HG03439 (cell line): ENCODE data around the gene NFIA.

Experiments used
- ATAC-seq: cut with Tn5 transposase; IDR thresholded peaks from one replicate; pipeline ENCODE4 v1.9.1; 2021; ENCODE audit warnings: mild to moderate bottlenecking, moderate library complexity; ENCODE audit not compliant: unreplicated experiment

Gene NFIA

DNA sequence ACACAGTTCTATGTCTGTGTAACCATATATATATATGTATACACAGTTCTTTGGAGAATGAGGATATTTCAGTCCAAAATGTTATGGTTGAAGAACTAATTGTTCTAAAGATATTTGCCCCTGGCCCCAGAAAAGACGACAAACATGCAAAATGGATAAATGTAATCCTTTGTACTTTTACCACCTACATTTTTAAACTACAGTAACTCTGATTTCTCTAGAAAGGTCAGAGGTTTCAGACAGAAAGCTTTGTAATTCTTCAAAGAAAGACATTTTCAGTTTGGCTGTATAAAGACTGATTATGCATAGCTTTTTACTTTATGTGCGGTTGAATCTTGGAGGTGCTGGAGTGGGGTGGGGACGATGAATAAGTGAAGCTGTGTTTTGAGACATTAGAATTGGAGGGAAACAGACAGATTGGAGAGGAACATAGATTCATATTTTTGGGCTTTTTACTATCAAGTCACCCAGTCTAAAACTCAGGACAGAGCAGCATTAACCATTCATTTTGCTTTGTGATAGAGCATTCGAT lies 16.6 kb downstream of the NFIA start:
- ATAC-seq: no peak

- ATAC-seq: no peak
Measured at GRCh38 chr1:61100578-61100977, 18.2 kb downstream of the NFIA start.

- no peak for ATAC-seq
Measured at GRCh38 chr1:61101536-61101935, 19.2 kb downstream of the NFIA start.

DNA sequence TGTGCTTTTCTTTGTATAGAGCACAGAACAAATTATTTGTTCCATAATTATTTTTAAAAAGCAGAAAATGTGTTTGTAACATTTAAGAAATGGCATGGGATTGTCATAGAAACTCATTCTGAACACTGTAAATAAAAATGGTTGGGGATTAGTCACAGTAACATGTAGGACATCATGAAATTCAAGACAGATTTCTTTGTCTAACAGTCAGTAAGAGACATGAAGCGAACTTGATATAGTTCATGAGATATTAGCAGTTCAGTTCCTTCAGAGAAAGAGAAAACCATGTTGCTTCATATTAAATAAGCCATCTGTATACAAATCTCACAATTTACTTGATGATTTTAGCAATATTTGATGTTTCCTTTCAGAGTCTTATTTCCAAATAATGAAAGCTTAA lies 19.7 kb downstream of the NFIA start:
- ATAC-seq: no peak

GRCh38 chr1:61102621-61103020 lies 20.3 kb downstream of the NFIA start:
- ATAC-seq: no peak

DNA sequence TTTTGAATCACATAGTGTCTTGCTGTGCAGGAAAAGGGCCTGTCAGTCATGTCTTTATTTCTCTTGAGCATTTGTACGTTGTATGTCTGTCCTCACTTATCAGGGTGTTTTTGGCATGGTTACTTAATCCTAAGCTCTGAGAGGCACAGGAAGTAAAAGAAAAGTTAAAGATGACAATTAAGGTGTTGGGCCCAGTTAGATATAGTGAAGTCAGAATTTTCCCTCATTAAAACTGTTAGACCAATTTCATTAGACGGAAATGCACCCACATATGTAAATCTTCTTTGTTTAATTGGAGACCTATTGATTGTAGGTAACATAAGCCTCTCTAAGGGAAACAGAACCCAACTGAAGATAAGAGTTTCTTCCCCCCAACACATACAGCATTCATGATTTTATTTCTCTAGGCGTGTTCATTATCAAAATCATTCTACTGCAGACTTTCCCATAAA lies 21.9 kb downstream of the NFIA start:
- ATAC-seq: no peak

DNA sequence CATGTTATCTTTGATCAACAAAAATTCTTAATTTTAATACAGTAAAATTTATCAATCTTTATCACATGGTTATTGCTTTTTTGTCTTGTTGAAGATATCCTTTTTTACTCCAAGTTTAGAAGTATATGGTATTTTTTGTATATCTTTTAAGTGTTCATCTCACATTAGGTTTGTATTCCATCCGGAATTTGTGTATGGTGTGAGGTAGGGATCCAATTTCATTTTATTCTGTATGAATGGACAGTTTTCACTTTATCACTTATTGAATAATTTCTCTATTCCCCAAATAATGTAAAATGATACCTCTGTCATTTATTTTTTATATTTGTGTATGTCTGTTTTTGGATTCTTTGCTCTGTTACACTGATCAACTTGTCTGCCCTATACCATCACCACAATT lies 25.3 kb downstream of the NFIA start:
- ATAC-seq: no peak

DNA sequence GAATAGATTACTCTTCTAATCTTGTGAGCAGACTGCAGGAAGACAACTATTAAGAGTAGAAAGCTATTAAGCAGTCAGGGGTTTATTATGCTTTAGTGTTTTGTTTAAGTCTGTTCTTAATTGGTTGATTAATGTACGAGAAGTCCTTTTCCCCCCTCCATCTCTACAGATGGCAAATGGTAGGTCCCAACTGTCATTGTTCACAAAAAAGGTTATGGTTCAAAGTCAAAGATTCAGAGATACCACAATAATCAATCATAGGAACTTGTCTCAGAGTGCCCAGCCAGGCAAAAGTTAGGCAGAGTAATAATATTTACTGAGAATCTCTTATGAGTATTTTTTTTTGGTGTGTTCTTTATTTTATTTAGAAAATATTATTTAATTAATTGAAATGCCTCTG lies 26.8 kb downstream of the NFIA start:
- ATAC-seq: no peak

DNA sequence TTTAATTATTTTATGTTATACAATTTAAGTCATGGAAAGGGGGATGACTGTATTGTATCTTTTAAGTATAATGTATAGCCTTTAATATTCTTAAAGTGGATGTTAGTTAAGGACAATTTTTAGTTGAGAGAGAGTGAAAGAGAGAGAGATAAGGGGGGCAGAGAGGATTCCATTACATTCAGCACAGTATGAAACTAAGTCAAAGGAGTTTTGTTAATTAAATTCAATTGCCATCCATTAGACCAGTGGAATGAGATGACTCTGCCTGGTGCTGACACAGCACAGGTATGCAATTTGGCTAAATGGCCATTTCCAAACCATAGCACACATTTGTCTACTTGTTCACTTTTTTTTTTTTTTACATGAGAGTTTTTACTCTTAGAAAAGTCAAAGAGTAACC lies 27.5 kb downstream of the NFIA start:
- ATAC-seq: no peak

GRCh38 chr1:61110554-61110953 lies 28.2 kb downstream of the NFIA start:
- no peak for ATAC-seq

GRCh38 chr1:61111084-61112004 lies 29.0 kb downstream of the NFIA start:
- no peak for ATAC-seq

GRCh38 chr1:61114178-61114870 lies 32.0 kb downstream of the NFIA start:
- ATAC-seq: no peak

GRCh38 chr1:61115436-61115835 lies 33.1 kb downstream of the NFIA start:
- ATAC-seq: no peak

- no peak for ATAC-seq
Measured at GRCh38 chr1:61116421-61116820, 34.1 kb downstream of the NFIA start.

GRCh38 chr1:61117283-61117682 lies 34.9 kb downstream of the NFIA start:
- no peak for ATAC-seq

DNA sequence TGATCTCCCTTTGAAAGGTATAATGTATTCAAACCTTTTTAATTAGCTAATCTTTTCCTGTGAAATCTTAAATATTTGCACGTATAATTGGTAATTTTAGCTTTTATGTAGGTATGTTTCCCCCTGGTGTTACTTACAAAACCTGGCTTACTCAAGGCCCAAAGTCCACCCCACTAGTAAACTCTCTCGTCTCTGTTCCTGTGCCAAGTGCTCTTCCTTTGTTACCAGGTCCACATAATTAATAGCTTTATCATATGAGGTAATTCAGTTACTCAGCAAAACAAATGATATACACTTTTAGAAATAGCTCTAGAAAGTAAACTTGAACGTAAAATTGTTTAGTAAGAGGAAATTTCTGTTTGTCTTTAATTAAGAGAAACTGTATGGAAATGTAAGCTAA lies 36.7 kb downstream of the NFIA start:
- no peak for ATAC-seq

DNA sequence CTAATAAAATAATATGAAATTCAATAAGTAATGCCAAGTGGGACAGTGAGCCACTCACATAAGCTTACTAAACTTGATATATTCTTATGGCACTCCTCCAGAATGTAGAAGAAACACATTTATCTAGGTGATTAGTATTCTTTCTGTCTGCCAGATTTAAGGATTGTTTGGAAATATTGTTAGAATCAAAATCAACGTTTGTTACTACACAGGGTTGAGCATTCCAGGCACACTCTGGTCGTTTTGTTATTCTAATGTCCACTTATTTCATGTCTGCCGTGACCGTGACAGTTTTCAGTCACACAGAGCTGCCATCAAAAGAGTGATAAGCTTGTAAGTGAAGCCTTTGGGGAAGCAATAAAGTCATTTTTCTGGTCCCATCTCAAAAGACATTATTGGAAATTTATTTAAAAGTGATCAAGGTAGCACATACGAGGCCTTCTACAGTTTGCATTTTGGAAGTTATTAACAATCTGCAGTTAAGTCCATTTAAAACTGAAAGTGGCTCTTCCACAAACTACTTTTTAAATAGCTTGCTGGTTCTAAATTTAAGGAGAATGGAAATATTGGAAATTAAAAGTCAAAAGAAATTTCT lies 38.0 kb downstream of the NFIA start:
- ATAC-seq: no peak

- ATAC-seq: no peak
Measured at GRCh38 chr1:61120998-61121397, 38.6 kb downstream of the NFIA start.

DNA sequence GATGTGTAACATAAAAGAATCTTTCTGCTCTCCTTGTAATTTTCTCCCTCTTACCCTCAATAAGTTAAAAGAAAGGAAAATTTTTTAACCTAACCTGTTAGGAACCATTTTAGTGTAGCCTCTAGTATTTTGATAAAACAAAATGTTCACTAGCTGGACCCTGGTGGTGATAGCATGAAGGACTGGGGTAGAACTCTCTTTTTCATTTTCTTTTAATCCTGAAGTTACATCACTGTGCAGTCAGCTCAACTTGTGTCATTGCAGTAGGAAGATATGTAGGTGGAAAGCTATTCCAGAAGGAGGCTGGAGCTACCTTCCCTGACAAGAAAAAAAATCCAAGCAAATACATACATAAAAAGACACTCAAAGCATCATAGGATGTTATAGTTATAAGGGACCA lies 39.3 kb downstream of the NFIA start:
- no peak for ATAC-seq

- ATAC-seq: no peak
Measured at GRCh38 chr1:61122389-61122788, 40.0 kb downstream of the NFIA start.

DNA sequence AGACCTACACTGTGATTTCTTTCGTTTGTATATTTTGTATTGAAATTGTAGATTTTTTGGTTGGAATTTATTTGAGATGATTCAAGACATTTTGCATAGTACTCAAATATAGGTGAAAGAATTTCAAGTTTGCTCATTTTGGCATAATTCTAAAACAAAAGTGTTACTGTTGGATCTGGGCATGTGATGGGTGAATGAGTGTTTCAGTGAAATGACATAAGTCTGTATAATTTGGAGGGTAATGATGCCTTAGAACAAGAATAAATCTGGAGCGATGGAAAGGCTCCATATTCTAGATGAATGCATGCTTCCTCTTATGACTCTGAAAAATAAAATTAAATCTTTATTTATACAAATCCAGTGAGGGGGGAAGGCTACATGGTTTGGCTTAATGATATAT lies 41.0 kb downstream of the NFIA start:
- ATAC-seq: no peak

DNA sequence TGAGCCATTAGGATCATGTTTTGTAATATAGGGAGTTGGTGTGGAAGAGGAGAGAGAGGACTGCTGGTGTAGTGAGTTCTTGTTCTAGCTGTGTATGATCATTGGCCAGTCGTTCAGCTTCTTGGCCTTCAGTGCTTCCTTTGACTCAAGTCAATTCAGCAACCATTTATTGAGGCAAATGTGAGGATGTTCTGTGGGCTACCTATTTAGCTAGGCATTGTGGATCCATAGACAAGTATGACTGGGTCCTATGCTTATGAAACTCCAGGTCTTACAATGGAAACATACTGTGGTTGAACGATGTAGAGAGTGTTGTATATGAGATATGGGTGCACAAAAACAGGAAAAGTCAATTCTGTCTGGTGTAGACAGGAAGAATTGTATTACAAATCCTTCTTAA lies 41.7 kb downstream of the NFIA start:
- ATAC-seq: no peak
